Right atrium auricular region (tissue), 2 donors: Measurements from ENCODE around the gene NAMPT. TPM values are rescaled to one million over a fixed set of nuclear protein-coding genes. Genes with fewer than 3 reads are reported as not detected.

Experiments
- DNase-seq: peaks from one replicate; pipeline ENCODE4 v3.0.0-alpha.2; 2019; ENCODE audit warnings: low spot score
- H3K27ac ChIP-seq, 2 donors: fragments of 200-600 bp; sonication (generic); 1 replicate in 1 of 2; 2 replicates in 1 of 2; pipeline ENCODE4 v1.5.1; 2016 to 2019
- H3K27me3 ChIP-seq, 2 donors: fragments of 200-600 bp; sonication (generic); one replicate each; pipeline versions ENCODE4 v1.5.1 to v1.6.0; 2017 to 2019
- H3K36me3 ChIP-seq: fragments of 200-600 bp; sonication (generic); one replicate; pipeline ENCODE4 v1.5.1; 2016
- H3K4me1 ChIP-seq, 2 donors: fragments of 200-600 bp; sonication (generic); one replicate each; pipeline versions ENCODE4 v1.5.1 to v1.6.0; 2017 to 2019
- H3K4me3 ChIP-seq, 2 donors: fragments of 200-600 bp; sonication (generic); 1 replicate in 1 of 2; 2 replicates in 1 of 2; pipeline ENCODE4 v1.5.1; 2017 to 2019; ENCODE audit warnings: mild to moderate bottlenecking in 1 of 2, moderate library complexity in 1 of 2
- H3K9me3 ChIP-seq, 2 donors: fragments of 200-600 bp; sonication (generic); one replicate each; pipeline ENCODE4 v1.5.1; 2019
- total RNA-seq, 2 donors: library from RNA; depleted of rRNA; stranded (reverse); fragments of >200 nt; gene quantifications; one replicate each; pipeline ENCODE4 v1.1.0, GENCODE V29; 2016
- TF ChIP-seq, protein P1 (sequence below), 2 donors: fragments of 200-600 bp; sonication (generic); IDR thresholded peaks; one replicate each; pipeline ENCODE4 v1.5.1; 2019; ENCODE audit warnings: antibody characterized with exemption in 2 of 2

The NAMPT gene
- total RNA-seq: 100 to 1,000 TPM; 143 to 194 TPM

DNA sequence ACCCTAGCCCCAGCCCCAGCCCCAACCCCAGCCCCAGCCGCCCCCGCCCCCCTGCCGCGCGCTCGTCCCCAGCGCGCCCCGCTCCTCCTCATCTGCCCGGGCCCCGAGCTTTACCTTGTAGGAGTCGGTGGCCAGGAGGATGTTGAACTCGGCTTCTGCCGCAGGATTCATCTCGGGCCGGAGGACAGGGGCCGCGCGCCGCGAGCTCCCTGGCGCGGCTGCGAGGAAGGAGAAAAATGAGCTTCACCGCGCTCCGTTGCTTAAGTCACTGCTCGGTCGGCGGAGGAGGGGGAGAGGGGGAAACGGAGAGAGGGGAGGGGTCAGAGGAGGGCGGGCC, at the start of gene NAMPT:
NAMPT (minus strand) TSS at position 270 of the 337 bp plus-strand sequence; CDS start at position 171, 99 bp downstream.
- no peak for DNase-seq
- TF ChIP-seq, protein P1, sequence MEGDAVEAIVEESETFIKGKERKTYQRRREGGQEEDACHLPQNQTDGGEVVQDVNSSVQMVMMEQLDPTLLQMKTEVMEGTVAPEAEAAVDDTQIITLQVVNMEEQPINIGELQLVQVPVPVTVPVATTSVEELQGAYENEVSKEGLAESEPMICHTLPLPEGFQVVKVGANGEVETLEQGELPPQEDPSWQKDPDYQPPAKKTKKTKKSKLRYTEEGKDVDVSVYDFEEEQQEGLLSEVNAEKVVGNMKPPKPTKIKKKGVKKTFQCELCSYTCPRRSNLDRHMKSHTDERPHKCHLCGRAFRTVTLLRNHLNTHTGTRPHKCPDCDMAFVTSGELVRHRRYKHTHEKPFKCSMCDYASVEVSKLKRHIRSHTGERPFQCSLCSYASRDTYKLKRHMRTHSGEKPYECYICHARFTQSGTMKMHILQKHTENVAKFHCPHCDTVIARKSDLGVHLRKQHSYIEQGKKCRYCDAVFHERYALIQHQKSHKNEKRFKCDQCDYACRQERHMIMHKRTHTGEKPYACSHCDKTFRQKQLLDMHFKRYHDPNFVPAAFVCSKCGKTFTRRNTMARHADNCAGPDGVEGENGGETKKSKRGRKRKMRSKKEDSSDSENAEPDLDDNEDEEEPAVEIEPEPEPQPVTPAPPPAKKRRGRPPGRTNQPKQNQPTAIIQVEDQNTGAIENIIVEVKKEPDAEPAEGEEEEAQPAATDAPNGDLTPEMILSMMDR (IDR thresholded peaks at IDR 0.05): no peak
- H3K4me3 ChIP-seq: peak within 1 kb of the TSS; percentile 81 to 84
- H3K36me3 ChIP-seq: no peaks in the 10 kb centered on the region
- peaks cover 0 to 35% of the 10 kb centered on the region in 2 donors for H3K4me1 ChIP-seq
- H3K9me3 ChIP-seq: no peaks in the 10 kb centered on the region
- H3K27ac ChIP-seq: peak within 1 kb of the TSS; percentile 98
- no peaks in the 10 kb centered on the region for H3K27me3 ChIP-seq

DNA sequence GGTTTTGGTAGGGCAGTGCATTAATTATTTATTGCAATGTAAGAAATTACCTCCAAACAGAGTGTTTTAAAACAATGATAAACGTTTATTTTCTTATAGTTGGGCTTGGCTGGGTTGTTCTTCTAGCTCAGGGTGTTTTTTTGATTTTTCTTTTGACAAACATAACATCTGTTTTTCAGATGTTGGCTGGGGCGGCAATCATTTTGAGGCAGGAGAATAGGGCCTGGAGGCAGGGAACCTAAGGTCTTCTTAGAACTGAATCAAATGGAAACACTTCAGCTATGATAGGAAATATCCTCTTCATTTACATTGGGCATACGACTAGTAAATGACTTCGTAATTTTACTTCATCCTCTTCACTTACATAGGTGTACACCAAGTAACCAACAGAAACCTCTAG, 47.4 kb upstream of the NAMPT start:
- TF ChIP-seq, protein P1 (IDR thresholded peaks at IDR 0.05): no peak

DNA sequence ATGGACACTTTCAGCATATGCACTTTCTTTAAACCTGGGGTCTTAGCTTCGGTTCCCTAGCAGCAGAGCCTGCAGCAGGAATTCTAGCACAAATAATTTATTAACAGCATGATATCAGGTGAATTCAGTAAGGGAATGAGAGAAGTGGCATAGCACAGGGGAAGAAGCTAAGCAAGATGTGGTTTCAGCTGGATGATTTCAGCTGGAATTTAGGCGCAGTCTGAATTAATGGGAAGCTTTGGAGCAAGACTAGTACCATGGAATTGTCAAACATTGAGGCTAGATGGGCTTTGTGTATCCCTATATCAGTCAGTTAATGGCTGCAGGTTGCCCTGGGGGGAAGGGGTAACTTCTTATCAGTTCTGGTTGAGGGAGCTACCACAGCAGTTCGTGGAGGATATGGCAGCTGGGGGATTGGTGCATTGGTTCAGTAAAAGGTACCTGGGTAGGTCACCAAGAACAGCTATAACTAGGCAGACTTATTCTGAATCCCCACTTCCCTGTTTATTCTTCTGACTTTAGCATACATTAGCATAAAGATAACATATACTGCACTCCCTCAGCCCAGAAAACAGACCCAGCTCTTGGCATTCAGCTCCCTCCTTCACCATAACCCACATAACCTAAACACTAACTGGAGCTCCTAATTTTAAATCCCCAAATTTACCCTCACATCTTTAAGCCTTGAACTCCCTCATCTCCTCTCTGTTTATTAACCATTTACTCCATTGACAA, 46.8 kb upstream of the NAMPT start:
- TF ChIP-seq, protein P1 (IDR thresholded peaks at IDR 0.05): no peak
- Histone ChIP-seq H3K27me3 (no peaks in the 10 kb centered on the region), H3K4me1 (no peaks in the 10 kb centered on the region)

More for the DNA sequence above, 47.4 kb upstream of the NAMPT start:
- H3K36me3 ChIP-seq: no peaks in the 10 kb centered on the region
- H3K4me1 ChIP-seq: no peaks in the 10 kb centered on the region
- no peak overlapping the region for H3K27ac ChIP-seq
- no peak overlapping the region for H3K4me3 ChIP-seq
- DNase-seq: no peak
- no peaks in the 10 kb centered on the region for H3K27me3 ChIP-seq
- H3K9me3 ChIP-seq: peaks cover 0 to 11% of the 10 kb centered on the region in 2 donors

DNA sequence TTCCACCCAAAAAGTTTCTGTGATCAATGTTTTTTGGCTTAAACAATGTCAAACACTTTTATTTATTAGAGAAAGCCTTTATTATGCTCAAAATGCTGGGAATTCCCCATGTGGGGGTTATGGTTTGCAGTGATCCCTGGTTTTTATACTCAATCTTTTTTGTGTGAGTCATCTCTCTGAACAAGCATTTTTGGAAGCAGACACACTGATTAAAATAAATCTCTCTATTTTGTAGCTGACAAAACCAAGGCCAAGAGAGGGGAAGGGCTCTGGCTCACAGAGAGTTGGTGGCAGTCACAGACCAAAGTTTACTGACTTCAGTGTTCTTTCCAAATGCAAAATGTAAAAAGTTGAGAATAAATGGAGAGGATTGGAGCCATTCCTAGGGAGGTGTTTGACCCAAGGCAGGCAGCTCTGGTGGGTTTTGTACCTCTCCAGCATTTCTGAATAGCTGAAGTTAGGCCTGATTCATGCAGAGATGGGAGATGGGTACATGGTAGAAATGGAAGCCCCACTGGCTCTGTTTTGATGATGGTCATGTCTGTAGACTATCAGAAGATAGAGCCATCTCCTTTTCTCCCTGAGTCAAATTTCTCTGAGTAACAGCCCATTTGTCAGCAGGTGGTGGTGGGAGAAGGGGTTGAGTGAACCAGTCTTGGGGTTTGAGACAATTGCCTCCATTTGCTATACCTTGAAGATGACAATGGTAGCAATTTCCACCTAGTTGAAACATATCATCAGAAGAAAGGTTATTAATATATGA, 45.4 kb upstream of the NAMPT start:
- Histone ChIP-seq H3K27ac (no peak overlapping the region), H3K4me1 (no peaks in the 10 kb centered on the region), H3K9me3 (no peaks in the 10 kb centered on the region), H3K4me3 (no peak overlapping the region), H3K36me3 (no peaks in the 10 kb centered on the region), H3K27me3 (no peaks in the 10 kb centered on the region)
- TF ChIP-seq, protein P1 (IDR thresholded peaks at IDR 0.05): no peak
- DNase-seq: no peak

More for the DNA sequence above, 46.8 kb upstream of the NAMPT start:
- Histone ChIP-seq H3K9me3 (peaks cover 0 to 5% of the 10 kb centered on the region in 2 donors), H3K36me3 (no peaks in the 10 kb centered on the region), H3K4me3 (no peak overlapping the region), H3K27ac (no peak overlapping the region)
- DNase-seq: no peak

DNA sequence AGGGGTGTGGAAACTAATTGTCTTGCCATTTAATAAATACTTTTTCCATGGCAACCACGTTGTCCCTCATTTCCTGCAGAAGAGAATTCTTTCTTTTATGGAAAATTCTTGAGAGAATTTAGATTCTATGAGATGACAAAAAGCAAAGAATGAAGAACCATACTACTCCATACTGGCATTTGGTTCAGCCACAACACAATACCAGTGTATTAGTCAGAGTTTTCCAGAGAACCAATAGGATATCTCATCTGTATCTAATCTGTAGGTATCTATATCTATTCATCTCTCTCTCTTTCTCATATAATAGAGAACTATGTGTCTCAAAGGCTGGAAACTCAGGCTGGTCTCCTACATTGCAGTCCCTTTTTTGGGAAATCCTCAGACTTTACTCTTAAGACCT, 44.6 kb upstream of the NAMPT start:
- Histone ChIP-seq H3K27me3 (no peaks in the 10 kb centered on the region), H3K4me1 (no peaks in the 10 kb centered on the region), H3K27ac (no peak overlapping the region), H3K4me3 (no peak overlapping the region), H3K9me3 (no peaks in the 10 kb centered on the region), H3K36me3 (no peaks in the 10 kb centered on the region)
- no peak for DNase-seq
- TF ChIP-seq, protein P1 (IDR thresholded peaks at IDR 0.05): no peak
